Neuronal stem cell (in vitro differentiated cells): ENCODE results near the gene SORBS1.
A peak's percentile ranks its signal among the peaks of the same experiment; 100 is the strongest.

Experiments
- DNase-seq: peaks from one replicate; pipeline ENCODE4 v3.0.0-alpha.2; 2013; ENCODE audit warnings: low spot score
- H2AFZ ChIP-seq: one replicate; pipeline ENCODE4 v1.6.1; 2013; ENCODE audit warnings: mild to moderate bottlenecking, low read length, inconsistent platforms
- H2AK5ac ChIP-seq: 2 replicates; pipeline ENCODE4 v1.6.1; 2013; ENCODE audit warnings: low read depth, mild to moderate bottlenecking, inconsistent platforms, low read length, moderate library complexity, mixed read lengths
- H2BK120ac ChIP-seq: 2 replicates; pipeline ENCODE4 v1.6.1; 2013; ENCODE audit warnings: low read depth, mild to moderate bottlenecking, inconsistent platforms, low read length, moderate library complexity, mixed read lengths
- H2BK12ac ChIP-seq: one replicate; pipeline ENCODE4 v1.6.1; 2013; ENCODE audit warnings: low read length, inconsistent platforms
- H2BK15ac ChIP-seq: 2 replicates; pipeline ENCODE4 v1.6.1; 2013; ENCODE audit warnings: mild to moderate bottlenecking, low read length, inconsistent platforms, mixed read lengths
- H2BK5ac ChIP-seq: one replicate; pipeline ENCODE4 v1.6.1; 2013; ENCODE audit warnings: inconsistent platforms, mild to moderate bottlenecking, low read length, moderate library complexity
- H3K14ac ChIP-seq: one replicate; pipeline ENCODE4 v1.6.1; 2013; ENCODE audit warnings: low read length, inconsistent platforms
- H3K18ac ChIP-seq: 2 replicates; pipeline ENCODE4 v1.6.1; 2013; ENCODE audit warnings: low read length, inconsistent platforms
- H3K23ac ChIP-seq: 2 replicates; pipeline ENCODE4 v1.6.1; 2013; ENCODE audit warnings: low read depth, mild to moderate bottlenecking, mixed read lengths, low read length, inconsistent platforms; ENCODE audit not compliant: poor library complexity
- H3K27ac ChIP-seq: replicated peaks from 3 replicates; pipeline ENCODE4 v1.5.1; 2013; ENCODE audit warnings: low read length, inconsistent platforms
- H3K27me3 ChIP-seq, 3 experiments: 2 replicates each; pipeline ENCODE4 v1.6.1; 2013; ENCODE audit warnings: low read length in 3 of 3, mild to moderate bottlenecking in 2 of 3, inconsistent platforms in 1 of 3, low read depth in 1 of 3, mixed read lengths in 1 of 3, moderate library complexity in 1 of 3; ENCODE audit not compliant: control insufficient read depth in 3 of 3, insufficient read depth in 3 of 3
- H3K36me3 ChIP-seq, 2 donors: replicated peaks in 1 of 2; 2 replicates each; pipeline ENCODE4 v1.6.1; 2013; ENCODE audit warnings: low read length in 2 of 2; ENCODE audit not compliant: control insufficient read depth in 2 of 2, insufficient read depth in 2 of 2
- H3K4ac ChIP-seq: 2 replicates; pipeline ENCODE4 v1.6.1; 2013; ENCODE audit warnings: inconsistent platforms, mild to moderate bottlenecking, low read length, moderate library complexity
- H3K4me1 ChIP-seq, 2 donors: 1 replicate in 1 of 2; 2 replicates in 1 of 2; pipeline ENCODE4 v1.6.1; 2013; ENCODE audit warnings: low read length in 2 of 2, low read depth in 1 of 2; ENCODE audit not compliant: control insufficient read depth in 2 of 2, insufficient read depth in 1 of 2
- H3K4me2 ChIP-seq: one replicate; pipeline ENCODE4 v1.6.1; 2013; ENCODE audit warnings: mild to moderate bottlenecking, low read length, inconsistent platforms; ENCODE audit not compliant: insufficient read depth, poor library complexity, severe bottlenecking
- H3K4me3 ChIP-seq, 2 donors: 2 replicates each; pipeline ENCODE4 v1.5.1; 2013; ENCODE audit warnings: low read length in 2 of 2, mild to moderate bottlenecking in 2 of 2, inconsistent platforms in 1 of 2, moderate library complexity in 1 of 2
- H3K79me1 ChIP-seq: one replicate; pipeline ENCODE4 v1.6.1; 2013; ENCODE audit warnings: low read depth, mild to moderate bottlenecking, inconsistent platforms, low read length, moderate library complexity
- H3K9ac ChIP-seq: one replicate; pipeline ENCODE4 v1.6.1; 2013; ENCODE audit warnings: mild to moderate bottlenecking, low read depth, low read length, inconsistent platforms; ENCODE audit not compliant: poor library complexity
- H3K9me3 ChIP-seq, 2 donors: replicated peaks in 1 of 2; 2 replicates each; pipeline versions ENCODE3 to v1.6.1; 2013; ENCODE audit warnings: low read length in 2 of 2, mild to moderate bottlenecking in 2 of 2, inconsistent platforms in 1 of 2, low read depth in 1 of 2, mixed read lengths in 1 of 2, moderate library complexity in 1 of 2; ENCODE audit not compliant: control insufficient read depth in 2 of 2, insufficient read depth in 1 of 2
- H4K8ac ChIP-seq: one replicate; pipeline ENCODE4 v1.6.1; 2013; ENCODE audit warnings: low read depth, mild to moderate bottlenecking, inconsistent platforms, low read length, moderate library complexity
- H4K91ac ChIP-seq: one replicate; pipeline ENCODE4 v1.6.1; 2013; ENCODE audit warnings: low read length, low read depth, mild to moderate bottlenecking, inconsistent platforms; ENCODE audit not compliant: poor library complexity
- WGBS, 2 donors: extraction: QIAGEN DNeasy Blood & Tissue Kit; methylation state at CpG; one replicate each; pipeline ENCODE4 v1.1.7; 2013; ENCODE audit warnings: missing lambda C conversion rate in 2 of 2, mixed read lengths in 1 of 2; ENCODE audit not compliant: insufficient read length in 2 of 2, insufficient replicate concordance in 1 of 2; ENCODE audit errors: extremely low coverage in 2 of 2; 5-methylcytosine and 5-hydroxymethylcytosine counted together

Gene SORBS1

DNA sequence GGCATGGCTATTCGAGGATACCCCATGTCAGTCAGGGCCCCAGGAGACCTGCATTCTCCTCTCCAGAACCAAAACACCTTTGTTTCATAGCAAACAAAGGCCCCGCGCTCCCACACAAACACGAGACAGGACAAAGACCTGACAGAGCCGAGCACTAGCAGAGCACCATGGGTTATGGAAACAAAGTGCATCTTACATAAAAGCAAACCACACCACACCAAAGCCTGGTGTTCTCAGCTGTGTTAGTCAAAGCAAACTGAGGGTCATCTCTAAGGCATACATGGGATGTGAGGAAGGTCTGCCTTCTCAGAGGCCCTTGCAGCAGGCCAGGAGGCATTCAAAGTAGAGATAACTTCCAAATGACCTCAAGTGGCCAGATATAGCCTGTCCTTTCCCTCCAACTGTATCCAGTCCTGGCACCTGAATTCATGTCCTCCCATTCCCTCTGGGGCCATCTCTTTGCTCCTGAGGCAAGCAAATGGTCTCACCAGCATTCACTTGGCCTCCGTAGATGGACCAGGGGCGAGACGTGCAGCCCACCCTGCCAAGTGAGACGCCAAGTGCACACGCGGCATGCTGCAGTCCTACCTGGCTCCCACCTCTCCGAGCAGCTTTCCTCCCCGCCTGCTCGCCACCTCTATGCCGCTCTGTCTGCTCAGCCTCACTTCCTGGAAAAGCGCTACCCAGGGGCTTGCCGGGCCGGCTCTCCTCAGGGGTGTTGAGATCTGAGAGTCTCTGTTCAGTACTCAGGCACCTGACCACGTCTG is 225.1 kb downstream of the SORBS1 start:
- Histone ChIP-seq H3K4me1 (peaks cover 4 to 8% of the 10 kb centered on the region in 2 donors), H2BK15ac (no peak overlapping the region), H3K9ac (peak overlapping the region; percentile 22), H2BK5ac (no peak overlapping the region), H3K27ac (no peak overlapping the region), H3K4ac (no peak overlapping the region), H3K36me3 (no peaks in the 10 kb centered on the region), H2AFZ (no peak overlapping the region), H2AK5ac (peak overlapping the region; percentile 11), H3K14ac (peak overlapping the region; percentile 12), H3K4me3 (no peak overlapping the region), H3K18ac (peak overlapping the region; percentile 68), H4K8ac (no peak overlapping the region), H3K79me1 (no peaks in the 10 kb centered on the region), H3K23ac (peak overlapping the region; percentile 45), H4K91ac (no peak overlapping the region), H2BK12ac (no peak overlapping the region), H2BK120ac (no peak overlapping the region), H3K9me3 (no peaks in the 10 kb centered on the region), H3K27me3 (no peaks in the 10 kb centered on the region), H3K4me2 (no peak overlapping the region)
- no CpG with 5 or more reads among the region's 19 CpGs for whole genome bisulfite sequencing, 2 donors
- DNase-seq: no peak

DNA sequence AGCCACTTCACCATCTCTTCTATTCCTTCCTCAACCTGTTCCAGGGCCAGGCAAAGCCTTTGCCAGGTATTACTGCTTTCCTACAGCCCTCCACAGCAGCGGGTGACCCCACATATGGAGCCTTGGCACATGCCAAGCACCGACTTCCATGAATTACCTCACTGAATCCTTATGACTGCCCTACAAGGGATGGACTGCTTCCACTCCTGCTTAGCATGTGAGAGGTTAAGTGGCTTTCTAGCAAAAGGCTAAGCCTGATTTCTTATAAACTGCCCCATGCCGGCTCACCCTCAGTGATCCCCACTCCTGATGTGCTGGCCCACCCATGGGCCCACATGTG is 226.4 kb downstream of the SORBS1 start:
- Histone ChIP-seq H3K4me1 (peaks cover 4 to 8% of the 10 kb centered on the region in 2 donors), H3K23ac (no peak overlapping the region), H3K9ac (no peak overlapping the region), H3K14ac (no peak overlapping the region), H2AFZ (no peak overlapping the region), H3K9me3 (no peaks in the 10 kb centered on the region), H3K4me3 (no peak overlapping the region), H2BK15ac (no peak overlapping the region), H3K4me2 (no peak overlapping the region), H4K8ac (no peak overlapping the region), H3K36me3 (no peaks in the 10 kb centered on the region), H3K27ac (no peak overlapping the region), H3K18ac (no peak overlapping the region), H4K91ac (no peak overlapping the region), H3K4ac (no peak overlapping the region), H2AK5ac (no peak overlapping the region), H2BK12ac (no peak overlapping the region), H2BK120ac (no peak overlapping the region), H3K79me1 (no peaks in the 10 kb centered on the region), H2BK5ac (no peak overlapping the region), H3K27me3 (no peaks in the 10 kb centered on the region)
- WGBS, 2 donors: no CpG with 5 or more reads among the region's 3 CpGs
- DNase-seq: no peak

DNA sequence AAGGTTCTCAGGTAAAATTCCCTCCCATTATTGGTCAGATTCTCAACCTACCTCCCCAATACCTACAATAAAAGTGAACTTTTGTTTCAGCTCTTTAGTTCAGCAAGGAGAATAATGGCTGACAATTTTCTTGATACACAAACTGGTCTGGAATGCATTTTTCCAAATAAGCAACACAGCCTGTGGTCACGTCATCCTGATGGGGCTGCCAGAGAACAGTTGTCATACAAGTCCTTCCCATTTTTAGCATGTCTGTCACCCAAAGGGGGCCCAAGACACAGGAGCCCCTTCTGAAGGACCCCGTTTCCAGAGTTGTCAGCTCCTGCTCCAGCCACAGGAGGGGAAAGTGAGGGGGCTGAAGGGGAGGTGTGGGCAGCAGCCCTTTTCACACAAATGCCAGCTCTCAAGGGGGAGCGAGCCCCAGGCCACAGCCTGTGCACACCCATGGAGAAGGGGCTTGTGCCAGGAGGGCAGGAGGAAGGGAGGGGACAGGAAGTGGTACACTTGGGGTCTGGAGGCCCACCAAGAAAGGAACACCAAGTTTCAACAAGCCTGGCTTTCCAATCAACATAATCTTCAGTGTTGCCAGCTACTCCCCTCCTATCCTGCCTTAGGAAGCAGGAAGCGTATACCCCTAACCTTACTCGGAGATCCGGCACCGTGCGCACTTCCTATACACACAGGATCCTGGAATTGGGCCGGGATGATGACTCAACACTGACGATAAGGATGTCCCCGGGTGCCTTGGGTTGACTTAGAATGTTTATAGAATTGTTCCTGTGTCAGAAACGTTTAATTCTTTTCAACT is 227.0 kb downstream of the SORBS1 start:
- Histone ChIP-seq H3K4me3 (no peak overlapping the region), H2BK15ac (no peak overlapping the region), H2BK120ac (no peak overlapping the region), H3K27me3 (no peaks in the 10 kb centered on the region), H3K23ac (no peak overlapping the region), H3K36me3 (no peaks in the 10 kb centered on the region), H2AK5ac (no peak overlapping the region), H3K4me1 (peaks cover 4 to 7% of the 10 kb centered on the region in 2 donors), H3K18ac (peak overlapping the region; percentile 5), H3K4ac (no peak overlapping the region), H2AFZ (no peak overlapping the region), H3K9me3 (no peaks in the 10 kb centered on the region), H3K14ac (no peak overlapping the region), H3K79me1 (no peaks in the 10 kb centered on the region), H2BK12ac (no peak overlapping the region), H3K4me2 (no peak overlapping the region), H3K27ac (no peak overlapping the region), H4K8ac (no peak overlapping the region), H4K91ac (no peak overlapping the region), H3K9ac (no peak overlapping the region), H2BK5ac (no peak overlapping the region)
- WGBS, 2 donors: no CpG with 5 or more reads among the region's 12 CpGs
- DNase-seq: no peak

DNA sequence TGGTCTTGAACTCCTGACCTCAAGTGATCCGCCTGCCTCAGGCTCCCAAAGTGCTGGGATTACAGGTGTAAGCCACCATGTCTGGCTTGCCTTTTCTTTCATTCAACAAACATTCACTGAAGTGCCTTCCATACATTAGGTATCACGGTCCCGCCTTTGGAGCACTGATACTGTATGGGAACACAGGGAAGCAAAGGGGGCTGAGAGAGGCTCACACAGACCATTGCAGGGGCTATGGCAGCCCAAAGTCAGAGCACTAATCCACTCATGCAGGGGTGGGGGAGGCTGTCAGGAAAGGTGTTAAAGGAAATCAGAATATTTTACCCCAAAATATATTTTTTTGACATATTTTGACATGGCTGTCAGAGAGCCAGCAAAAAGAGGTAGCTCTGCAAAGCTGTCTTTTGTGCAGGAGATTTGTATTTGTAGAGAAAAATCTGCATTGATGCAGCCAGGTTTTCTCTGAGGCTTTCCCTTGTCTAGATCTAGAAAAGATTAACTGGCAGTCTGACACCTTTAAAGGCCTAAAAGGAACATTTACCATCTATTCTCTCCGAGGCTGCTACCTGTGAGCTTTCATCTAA is 228.4 kb downstream of the SORBS1 start:
- no peak overlapping the region for H3K23ac ChIP-seq
- H4K8ac ChIP-seq: no peak overlapping the region
- no peak overlapping the region for H2BK120ac ChIP-seq
- WGBS, 2 donors: no CpG with 5 or more reads among the region's 4 CpGs
- H2BK15ac ChIP-seq: no peak overlapping the region
- no peaks in the 10 kb centered on the region for H3K9me3 ChIP-seq
- H3K9ac ChIP-seq: no peak overlapping the region
- no peak overlapping the region for H3K4me2 ChIP-seq
- H3K27ac ChIP-seq: no peak overlapping the region
- H2AK5ac ChIP-seq: no peak overlapping the region
- peaks cover 1 to 6% of the 10 kb centered on the region in 2 donors for H3K4me1 ChIP-seq
- H3K4me3 ChIP-seq: no peak overlapping the region
- no peak overlapping the region for H2BK12ac ChIP-seq
- no peak overlapping the region for H2BK5ac ChIP-seq
- DNase-seq: no peak
- no peak overlapping the region for H2AFZ ChIP-seq
- no peak overlapping the region for H3K4ac ChIP-seq
- no peaks in the 10 kb centered on the region for H3K27me3 ChIP-seq
- H3K36me3 ChIP-seq: no peaks in the 10 kb centered on the region
- H3K79me1 ChIP-seq: no peaks in the 10 kb centered on the region
- H4K91ac ChIP-seq: no peak overlapping the region
- H3K18ac ChIP-seq: no peak overlapping the region
- no peak overlapping the region for H3K14ac ChIP-seq
